Stimulated activated CD4-positive, alpha-beta T cell treated with anti-CD3 and anti-CD28 coated beads, Interleukin-2, amount 100 ng/mL, for 48 hours (primary cell): ENCODE data around the gene GAL.

Source experiments
- DNase-seq, 2 donors: peaks; one replicate each; pipeline ENCODE4 v3.0.0-alpha.2; 2020

GAL gene

DNA sequence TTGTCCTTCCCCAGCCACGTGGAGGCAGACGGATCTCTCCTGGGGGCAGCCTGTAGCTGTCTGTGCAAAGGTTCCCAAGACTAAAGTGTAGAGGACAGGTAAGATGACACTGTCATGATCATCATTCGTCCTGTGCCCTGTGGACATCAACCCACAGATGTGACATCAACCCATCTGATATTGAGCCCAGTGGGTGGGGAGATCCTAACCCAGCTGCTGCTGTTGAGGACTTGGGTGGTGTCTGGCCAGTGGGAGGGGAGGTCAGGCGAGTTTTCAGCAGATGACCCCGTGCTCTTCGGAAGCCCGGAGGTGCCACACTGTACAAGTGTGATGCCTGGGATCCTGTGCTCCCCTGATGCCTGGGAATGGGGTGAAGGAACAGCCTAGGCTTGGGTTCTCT lies 1.2 kb upstream of the GAL start:
- DNase-seq = no peak

DNA sequence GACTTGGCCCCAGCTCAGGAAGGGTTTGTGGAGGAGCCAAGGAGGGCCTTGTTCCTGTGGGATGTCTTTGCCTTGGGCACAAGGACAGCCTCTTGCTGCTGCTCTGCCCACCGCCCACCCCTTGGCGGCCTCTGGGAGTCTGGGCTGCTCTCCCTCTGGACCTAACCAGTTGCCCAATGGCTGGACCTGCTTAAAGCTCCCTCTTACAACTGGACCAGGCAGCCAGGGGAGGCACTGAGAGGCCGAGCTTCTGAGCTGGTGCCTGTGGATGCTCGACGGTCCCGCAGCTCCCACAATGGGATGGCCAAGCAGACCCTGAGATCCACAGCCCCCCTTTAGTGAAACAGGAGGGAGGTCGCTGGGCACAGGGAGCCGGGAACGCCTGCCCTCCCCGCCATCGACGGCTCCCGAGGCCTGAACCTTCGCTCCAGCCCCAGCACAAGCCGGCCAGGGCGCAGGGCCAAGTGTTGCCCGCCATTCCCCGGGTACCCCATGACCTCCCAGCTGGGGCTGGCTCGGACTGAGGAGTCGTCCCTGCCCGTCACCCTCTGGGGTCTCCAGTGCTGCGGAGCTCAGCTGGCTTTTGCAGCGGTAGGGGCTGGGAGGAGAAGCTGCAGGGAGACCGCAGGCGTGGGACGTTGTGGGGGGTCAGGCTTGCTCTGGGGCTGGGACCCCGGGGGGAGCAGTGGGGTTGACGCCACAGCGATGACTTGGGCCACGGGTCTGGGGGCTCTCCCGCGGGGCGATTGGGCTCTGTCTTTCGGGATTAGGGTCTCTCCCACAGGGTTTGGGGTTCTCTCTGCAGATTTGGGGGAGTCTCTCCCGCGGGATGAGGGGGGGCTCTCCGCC lies 584 bp upstream of the GAL start:
- DNase-seq = no peak

DNA sequence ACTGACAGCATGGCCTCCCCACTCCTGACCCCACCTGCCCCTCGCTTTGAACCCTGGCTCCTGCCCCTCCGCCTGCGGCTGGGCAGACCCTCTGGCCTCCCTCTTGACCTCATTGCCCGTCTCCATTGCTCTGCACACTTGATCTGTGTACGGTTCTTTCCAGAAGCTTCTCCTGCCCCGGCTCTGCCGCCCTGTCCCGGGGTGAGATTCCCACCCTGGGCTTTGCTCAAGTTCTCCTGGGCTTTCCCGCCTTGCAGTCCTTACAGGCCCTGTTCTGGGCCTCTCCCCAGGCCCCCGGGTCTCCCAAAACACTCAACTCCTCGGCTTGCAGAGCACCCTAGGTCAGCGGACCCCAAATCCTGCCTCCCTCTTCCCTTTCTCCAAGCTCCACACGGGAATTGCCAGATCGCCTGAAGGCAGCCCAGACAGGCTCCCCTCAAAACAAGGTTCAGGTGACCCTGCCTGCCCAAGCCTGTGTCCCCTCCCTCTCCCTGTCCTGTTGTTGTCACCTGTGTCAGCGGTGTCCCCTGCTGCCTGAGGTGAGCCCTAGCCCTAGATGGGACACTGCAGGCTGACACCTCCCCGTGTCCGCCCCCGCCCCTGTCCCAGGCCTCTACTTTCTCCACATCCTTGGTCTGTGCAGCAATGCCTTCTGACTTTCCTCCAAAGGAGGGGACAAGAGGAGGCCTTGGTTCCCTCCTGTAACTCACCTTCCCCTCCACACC lies 1.5 kb downstream of the GAL start:
- DNase-seq = no peak

DNA sequence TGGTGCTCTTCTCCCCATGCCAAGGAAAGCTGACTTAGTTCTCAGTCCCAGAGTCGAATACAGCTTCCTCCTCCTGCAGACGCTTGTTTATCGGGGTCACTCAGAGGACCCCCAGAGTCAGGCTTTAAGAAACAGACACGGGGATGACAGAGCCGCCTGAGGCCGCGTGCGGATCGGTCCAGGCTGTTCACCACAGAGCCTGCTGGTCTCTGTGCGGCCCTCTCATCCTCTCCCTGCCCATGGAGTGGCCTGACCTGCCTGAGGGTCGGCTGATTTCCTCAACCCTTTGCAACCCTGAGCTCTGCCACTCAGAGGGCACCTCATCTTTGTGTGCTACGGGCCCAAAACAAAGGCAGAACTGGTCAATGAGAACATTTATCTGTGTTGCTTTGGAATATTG lies 2.1 kb downstream of the GAL start:
- DNase-seq = no peak

DNA sequence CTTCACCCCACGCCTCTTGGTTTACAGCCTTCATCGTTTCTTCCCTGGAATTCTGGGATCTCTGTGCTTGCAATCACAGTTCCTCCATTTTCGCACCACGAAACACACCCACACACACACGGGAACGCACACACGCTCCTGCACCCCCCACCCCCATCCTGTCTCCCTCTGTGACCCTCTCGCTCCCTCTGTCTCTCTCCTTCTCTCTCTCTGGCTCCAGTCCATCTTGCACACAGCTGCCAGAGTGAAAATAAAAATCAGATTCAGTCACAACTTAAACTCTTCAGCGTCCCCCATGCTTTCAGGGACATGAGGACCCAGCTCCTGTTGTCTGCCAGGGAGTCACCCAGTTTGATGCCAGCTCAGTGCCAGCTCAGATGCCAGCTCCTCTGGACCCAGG lies 3.0 kb downstream of the GAL start:
- no peak for DNase-seq

- DNase-seq = no peak
These were observed 3.6 kb downstream of the GAL start for GRCh38 chr11:68687986-68688385.

DNA sequence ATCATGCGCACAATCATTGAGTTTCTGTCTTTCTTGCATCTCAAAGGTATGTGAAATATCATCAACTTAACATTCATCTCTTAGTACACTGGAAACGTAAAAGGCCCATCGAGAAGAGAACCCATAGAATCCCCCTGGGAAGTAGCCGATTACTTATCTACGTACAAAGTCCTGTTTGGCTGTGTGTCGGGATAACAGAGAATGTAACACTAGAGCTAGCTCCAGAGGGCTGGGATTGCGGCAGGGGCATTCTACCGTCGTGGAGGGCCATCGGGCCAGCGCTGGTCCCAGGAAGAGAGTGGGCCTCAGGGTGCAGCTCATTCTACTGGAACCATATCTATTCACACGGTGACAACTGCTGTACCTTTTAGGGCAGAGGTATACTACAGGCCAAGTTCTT lies 4.5 kb downstream of the GAL start:
- no peak for DNase-seq

GRCh38 chr11:68689737-68690625 lies 5.6 kb downstream of the GAL start:
- no peak for DNase-seq

- no peak for DNase-seq
These were observed 6.5 kb downstream of the GAL start for GRCh38 chr11:68690671-68691401.

DNA sequence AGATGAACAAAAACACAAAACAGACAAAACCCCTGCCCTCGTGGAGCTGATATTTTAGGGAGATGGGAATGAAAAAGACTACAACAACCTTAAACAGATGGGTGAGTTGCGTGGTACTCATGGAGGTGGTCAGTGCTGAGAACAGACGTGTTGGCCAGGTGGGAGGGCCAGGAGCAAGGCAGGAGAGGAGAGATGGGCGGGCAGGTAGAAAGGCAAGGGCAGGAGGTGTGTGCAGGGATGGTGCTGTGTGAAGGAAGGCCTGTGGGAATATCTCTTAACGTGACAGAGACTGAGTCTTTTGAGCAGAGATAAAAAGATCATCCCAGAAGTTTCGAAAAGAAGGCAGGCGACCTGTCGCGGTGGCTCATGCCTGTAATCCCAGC lies 7.0 kb downstream of the GAL start:
- DNase-seq = no peak

DNA sequence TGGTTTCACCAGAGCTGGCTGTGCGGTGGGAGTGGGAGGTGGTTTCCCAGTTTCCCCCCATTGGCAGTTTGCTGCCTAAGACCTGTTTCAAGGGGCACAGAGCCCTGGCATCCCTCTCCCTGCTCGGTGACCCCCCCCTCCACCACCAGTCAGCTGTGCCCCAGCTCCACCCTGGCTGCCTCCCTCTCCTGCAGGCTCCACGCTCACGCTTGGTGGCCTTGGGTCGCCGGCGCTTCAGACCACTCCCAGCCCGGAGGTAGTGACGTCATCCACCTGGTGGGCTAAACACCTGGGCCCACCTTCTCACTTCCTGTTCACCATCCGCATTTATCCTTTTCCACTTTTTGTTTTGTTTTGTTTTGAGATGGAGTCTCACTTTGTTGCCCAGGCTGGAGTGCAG lies 7.8 kb downstream of the GAL start:
- DNase-seq = no peak

GRCh38 chr11:68692871-68693483 lies 8.6 kb downstream of the GAL start:
- no peak for DNase-seq

DNA sequence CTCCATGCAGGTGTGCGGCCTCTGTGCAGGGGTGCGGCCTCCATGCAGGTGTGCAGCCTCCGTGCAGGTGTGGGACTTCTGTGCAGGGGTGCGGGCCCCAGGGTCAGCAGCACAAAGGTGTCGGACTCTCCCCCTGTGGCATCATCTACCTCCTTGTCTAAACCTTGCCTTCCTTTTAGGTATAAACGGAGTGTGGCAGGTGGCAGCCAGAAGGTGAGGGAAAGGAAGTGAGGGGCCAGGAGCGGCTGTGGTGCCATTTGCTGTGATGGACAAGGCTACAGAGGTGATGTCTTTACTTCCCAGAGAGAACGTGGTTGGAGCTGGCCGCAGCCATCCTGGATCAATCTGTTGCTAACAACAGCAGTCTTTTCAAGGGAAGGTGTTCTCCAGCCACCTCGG lies 9.1 kb downstream of the GAL start:
- DNase-seq = no peak

DNA sequence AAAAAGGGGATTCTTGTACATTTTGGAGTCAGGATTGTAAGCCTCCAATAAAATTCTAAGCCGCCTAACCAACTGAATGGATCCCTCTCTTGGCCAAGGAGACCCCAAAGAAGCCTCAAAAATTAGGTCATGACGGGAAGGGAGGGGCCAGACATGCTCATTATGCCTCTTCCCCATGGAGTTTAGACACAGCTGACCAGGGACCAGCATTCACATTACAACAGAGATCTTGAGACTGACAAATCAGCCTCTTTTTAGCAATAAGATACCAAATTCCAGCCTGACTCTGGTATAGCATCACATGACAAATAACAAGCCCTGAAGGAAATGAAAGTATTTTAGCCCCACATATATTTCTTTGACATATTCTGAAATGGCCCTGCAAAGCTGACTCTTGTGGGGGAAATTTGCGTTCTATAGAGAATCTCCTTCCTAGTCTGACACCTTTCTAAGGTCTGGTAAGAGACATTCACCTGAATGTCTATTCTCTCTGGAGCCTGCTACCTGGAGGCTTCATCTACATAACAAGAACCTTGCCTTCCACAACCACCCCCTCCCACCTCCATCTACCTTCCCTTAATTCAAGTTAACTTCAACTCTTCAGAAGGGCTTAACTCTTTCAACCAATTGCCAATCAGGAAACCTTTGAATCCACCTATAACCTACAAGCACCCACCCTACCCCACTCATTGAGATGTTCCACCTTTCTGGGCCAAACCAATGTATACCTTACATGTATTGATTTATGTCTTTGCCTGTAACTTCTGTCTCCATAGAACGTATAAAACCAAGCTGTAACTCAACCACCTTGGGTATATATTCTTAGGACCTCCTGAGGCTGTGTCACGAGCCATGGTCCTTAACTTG lies 10.3 kb downstream of the GAL start:
- no peak for DNase-seq

DNA sequence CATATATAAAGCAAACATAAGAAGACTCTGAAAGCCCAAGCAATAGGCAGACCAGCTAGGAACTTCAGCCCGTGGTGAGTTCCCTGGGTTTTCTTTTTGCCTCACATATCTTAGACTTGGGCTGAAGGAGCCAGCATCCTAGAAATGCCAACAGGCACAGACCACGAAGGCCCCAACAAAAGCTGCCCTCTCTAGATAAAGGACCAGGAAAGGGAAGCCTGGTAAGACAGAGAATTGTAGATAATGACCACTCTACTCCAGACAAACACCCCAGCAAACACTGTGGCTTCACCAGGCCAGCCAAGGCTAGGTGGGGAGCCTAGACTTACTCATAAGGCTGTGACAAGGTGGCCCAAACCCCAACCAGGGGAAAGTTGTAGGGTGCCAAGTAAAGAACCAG lies 11.2 kb downstream of the GAL start:
- DNase-seq = no peak

DNA sequence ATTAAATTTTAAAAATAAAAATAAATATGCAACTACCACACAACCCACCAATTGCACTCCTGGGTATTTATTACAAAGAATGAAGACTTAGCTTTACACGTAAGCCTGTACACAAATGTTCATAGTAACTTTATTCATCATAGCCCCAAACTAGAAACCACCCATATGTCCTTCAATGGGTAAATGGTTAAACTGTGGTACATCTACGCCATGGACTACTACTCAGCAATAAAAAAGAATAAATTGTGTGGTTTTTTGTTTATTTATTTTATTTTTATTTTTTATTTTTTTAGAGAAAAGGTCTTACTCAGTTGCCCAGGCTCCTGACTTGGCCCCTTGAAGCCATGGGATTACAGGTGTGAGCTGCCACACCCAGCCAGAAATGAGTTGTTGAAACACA lies 14.6 kb downstream of the GAL start:
- DNase-seq = no peak

- no peak for DNase-seq
These were observed 20.5 kb downstream of the GAL start for GRCh38 chr11:68704887-68705286.

- DNase-seq = no peak
These were observed 23.2 kb downstream of the GAL start for GRCh38 chr11:68707527-68707926.

DNA sequence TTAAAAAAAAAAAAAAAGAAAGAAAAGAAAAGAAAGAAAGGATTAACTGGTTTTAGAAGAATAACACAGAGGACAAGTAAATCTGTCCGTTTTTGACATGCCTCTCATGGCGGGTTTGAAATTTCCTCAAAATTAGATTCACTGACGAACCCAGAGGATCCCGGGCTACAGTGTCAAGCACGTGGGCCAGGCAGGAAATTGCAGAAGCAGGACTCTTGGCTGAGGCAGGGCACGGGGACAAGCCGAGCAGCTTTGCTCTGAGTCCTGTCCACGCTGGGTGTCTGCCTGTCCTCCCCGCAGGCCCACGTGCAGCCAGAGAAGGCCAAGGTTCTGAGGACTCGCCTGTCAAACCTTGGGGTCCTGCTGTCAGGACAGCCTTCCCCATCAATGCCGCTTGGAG lies 24.7 kb downstream of the GAL start:
- no peak for DNase-seq

DNA sequence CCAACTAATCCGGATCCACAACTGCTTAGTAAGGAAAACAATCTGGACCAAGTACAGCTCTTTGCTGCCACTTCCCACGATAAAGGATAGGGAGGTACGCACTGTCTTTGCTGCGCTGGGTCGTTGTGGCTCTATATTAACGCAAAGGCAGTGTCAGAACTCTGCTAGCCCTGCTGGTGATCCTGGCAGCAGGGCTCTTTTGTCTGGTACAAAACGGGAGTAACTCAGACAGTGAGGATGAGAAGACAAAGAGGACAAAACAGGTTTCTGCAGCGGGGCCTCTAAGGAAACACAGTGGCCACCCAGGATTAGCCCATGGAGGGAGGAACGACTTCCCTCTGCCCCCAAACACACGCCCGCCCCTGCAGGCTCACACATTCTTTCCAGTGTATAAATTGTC lies 26.1 kb downstream of the GAL start:
- DNase-seq = no peak

DNA sequence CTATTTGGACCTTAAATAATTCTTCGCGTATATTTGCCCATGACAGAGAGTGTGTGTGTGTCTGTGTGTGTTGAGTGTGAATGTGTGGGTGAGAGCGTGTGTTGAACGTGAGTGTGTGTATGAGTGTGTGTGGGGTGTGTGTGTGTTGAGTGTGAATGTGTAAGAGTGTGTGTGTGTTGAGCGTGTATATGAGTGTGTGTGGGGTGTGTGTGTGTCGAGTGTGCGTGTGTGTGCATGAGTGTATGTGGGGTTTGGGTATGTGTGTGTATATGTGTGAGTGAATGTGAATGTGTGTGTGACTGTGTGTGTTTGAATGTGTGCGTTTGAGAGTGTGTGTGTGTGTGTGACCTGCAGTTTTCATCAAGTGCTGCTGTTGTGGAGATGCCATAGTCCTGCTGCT lies 26.8 kb downstream of the GAL start:
- DNase-seq = no peak
